ENCODE results near the gene GP2.
"Not testable (repeated sequence)": the region's sequence is repeated elsewhere in the genome, so short reads cannot be mapped to it uniquely, and the experiment has no call there.

The GP2 gene

GRCh38 chr16:20323591-20324117 lies 3.7 kb downstream of the GP2 start:
- DNase-seq, result no peak

- no peak for DNase-seq
These were observed 4.6 kb downstream of the GP2 start for GRCh38 chr16:20322696-20323095.

- no peak for DNase-seq
These were observed 5.6 kb downstream of the GP2 start for GRCh38 chr16:20321671-20322070.

GRCh38 chr16:20321051-20321450 lies 6.3 kb downstream of the GP2 start:
- DNase-seq, result not testable (repeated sequence)

GRCh38 chr16:20320592-20320991 lies 6.7 kb downstream of the GP2 start:
- DNase-seq, result no peak

GRCh38 chr16:20320178-20320577 lies 7.1 kb downstream of the GP2 start:
- DNase-seq, result no peak

- DNase-seq, result no peak
These were observed 7.9 kb downstream of the GP2 start for GRCh38 chr16:20319406-20319805.

- DNase-seq, result no peak
These were observed 8.9 kb downstream of the GP2 start for GRCh38 chr16:20318437-20318836.

GRCh38 chr16:20318006-20318405 lies 9.3 kb downstream of the GP2 start:
- no peak for DNase-seq

GRCh38 chr16:20317117-20317516 lies 10.2 kb downstream of the GP2 start:
- DNase-seq, result no peak

- DNase-seq, result no peak
These were observed 10.6 kb downstream of the GP2 start for GRCh38 chr16:20316715-20317114.

- no peak for DNase-seq
These were observed 11.5 kb downstream of the GP2 start for GRCh38 chr16:20315764-20316163.

GRCh38 chr16:20314575-20314974 lies 12.7 kb downstream of the GP2 start:
- no peak for DNase-seq

- DNase-seq, result no peak
These were observed 13.6 kb downstream of the GP2 start for GRCh38 chr16:20313741-20314140.

GRCh38 chr16:20312536-20313095 lies 14.7 kb downstream of the GP2 start:
- DNase-seq, result not testable (repeated sequence)

GRCh38 chr16:20311548-20311947 lies 15.8 kb downstream of the GP2 start:
- DNase-seq, result no peak

GRCh38 chr16:20310421-20311395 lies 16.6 kb downstream of the GP2 start:
- DNase-seq, result no peak

GRCh38 chr16:20309786-20310185 lies 17.5 kb downstream of the GP2 start:
- no peak for DNase-seq

- DNase-seq, result no peak
These were observed 18.3 kb downstream of the GP2 start for GRCh38 chr16:20308801-20309590.

GRCh38 chr16:20308266-20308665 lies 19.0 kb downstream of the GP2 start:
- DNase-seq, result no peak

GRCh38 chr16:20307791-20308190 lies 19.5 kb downstream of the GP2 start:
- no peak for DNase-seq

GRCh38 chr16:20307240-20307671 lies 20.1 kb downstream of the GP2 start:
- DNase-seq, result no peak

GRCh38 chr16:20306401-20306800 lies 20.9 kb downstream of the GP2 start:
- no peak for DNase-seq

Measured in T-helper 2 cell (primary cell).